ENCODE data around the gene FAM13A. TPM values are rescaled to one million over a fixed set of nuclear protein-coding genes. Genes with fewer than 3 reads are reported as not detected.
"Not testable (repeated sequence)": the region's sequence is repeated elsewhere in the genome, so short reads cannot be mapped to it uniquely, and the experiment has no call there.

FAM13A gene
- total RNA-seq, 1 donor from 2014 or later, result 16.9 TPM

DNA sequence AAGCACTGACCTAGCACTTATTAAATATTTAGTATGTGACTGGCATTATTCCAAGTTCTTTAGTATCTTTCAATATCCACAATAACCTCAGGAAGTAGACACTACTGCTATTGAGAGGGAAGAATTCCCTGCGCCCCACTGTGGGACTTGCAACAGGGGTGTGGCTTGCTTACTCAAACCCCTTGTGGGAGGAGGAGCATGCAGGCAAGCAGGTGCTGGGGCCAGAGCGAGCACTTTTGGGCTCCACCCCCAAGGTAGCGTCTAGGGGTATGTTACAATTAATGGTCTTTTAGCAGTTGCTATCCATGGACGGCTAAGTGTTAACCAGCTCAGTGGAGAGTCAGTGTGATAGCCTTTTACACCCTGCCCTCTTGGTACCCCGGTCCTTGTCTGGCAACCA, 50.7 kb downstream of the FAM13A start:
- H3K36me3 ChIP-seq, result peaks cover 17% of the 10 kb centered on the region
- H3K9me3 ChIP-seq (replicated peaks), result peaks cover 5% of the 10 kb centered on the region
- no peak for TF ChIP-seq CTCF (IDR thresholded peaks at IDR 0.05; ENCODE audit: borderline replicate concordance)
- no peak for DNase-seq
- H3K4me1 ChIP-seq, result peaks cover 14% of the 10 kb centered on the region
- H3K4me3 ChIP-seq, result no peak overlapping the region
- intact Hi-C loops (cut with micrococcal nuclease), result no loop called here
- H3K27me3 ChIP-seq (ENCODE audit: low read depth), result no peaks in the 10 kb centered on the region
- no peak overlapping the region for H3K27ac ChIP-seq (replicated peaks)

- DNase-seq; H3K27me3 ChIP-seq (ENCODE audit: low read depth); H3K27ac ChIP-seq (replicated peaks); H3K4me3 ChIP-seq; intact Hi-C loops (cut with micrococcal nuclease); H3K9me3 ChIP-seq (replicated peaks): not testable (repeated sequence)
- Histone ChIP-seq H3K4me1 (peaks cover 20% of the 10 kb centered on the region), H3K36me3 (peaks cover 17% of the 10 kb centered on the region)
Observed at GRCh38 chr4:89005066-89005465, 51.9 kb downstream of the FAM13A start.

GRCh38 chr4:89001647-89002445, 55.1 kb downstream of the FAM13A start:
- no peak for DNase-seq
- no peak for TF ChIP-seq CTCF (IDR thresholded peaks at IDR 0.05; ENCODE audit: borderline replicate concordance)
- H3K9me3 ChIP-seq (replicated peaks), result peaks cover 5% of the 10 kb centered on the region
- no peak overlapping the region for H3K27ac ChIP-seq (replicated peaks)
- H3K36me3 ChIP-seq, result peaks cover 3% of the 10 kb centered on the region
- H3K27me3 ChIP-seq (ENCODE audit: low read depth), result no peaks in the 10 kb centered on the region
- peaks cover 20% of the 10 kb centered on the region for H3K4me1 ChIP-seq
- no peak overlapping the region for H3K4me3 ChIP-seq
- intact Hi-C loops (cut with micrococcal nuclease), result no loop called here

- intact Hi-C loops (cut with micrococcal nuclease), result no loop called here
- no peak for DNase-seq
- no peak overlapping the region for H3K4me3 ChIP-seq
Observed at GRCh38 chr4:89000844-89001360, 56.1 kb downstream of the FAM13A start.

GRCh38 chr4:89000382-89000781, 56.6 kb downstream of the FAM13A start:
- intact Hi-C loops (cut with micrococcal nuclease), result no loop called here

More at GRCh38 chr4:89000844-89001360, 56.1 kb downstream of the FAM13A start:
- peaks cover 20% of the 10 kb centered on the region for H3K4me1 ChIP-seq
- H3K9me3 ChIP-seq (replicated peaks), result peaks cover 5% of the 10 kb centered on the region
- no peak for TF ChIP-seq CTCF (IDR thresholded peaks at IDR 0.05; ENCODE audit: borderline replicate concordance)
- H3K27ac ChIP-seq (replicated peaks), result no peak overlapping the region
- H3K36me3 ChIP-seq, result no peaks in the 10 kb centered on the region
- H3K27me3 ChIP-seq (ENCODE audit: low read depth), result no peaks in the 10 kb centered on the region

More at GRCh38 chr4:89000382-89000781, 56.6 kb downstream of the FAM13A start:
- no peak for DNase-seq
- no peaks in the 10 kb centered on the region for H3K36me3 ChIP-seq
- peaks cover 20% of the 10 kb centered on the region for H3K4me1 ChIP-seq
- no peak overlapping the region for H3K4me3 ChIP-seq
- peaks cover 5% of the 10 kb centered on the region for H3K9me3 ChIP-seq (replicated peaks)
- H3K27me3 ChIP-seq (ENCODE audit: low read depth), result no peaks in the 10 kb centered on the region
- TF ChIP-seq CTCF (IDR thresholded peaks at IDR 0.05; ENCODE audit: borderline replicate concordance), result no peak
- H3K27ac ChIP-seq (replicated peaks), result no peak overlapping the region
